G401 (cell line): ENCODE results near the gene XRCC2. TPM values are rescaled to one million over a fixed set of nuclear protein-coding genes. Genes with fewer than 3 reads are reported as not detected.
"Not testable (repeated sequence)": the region's sequence is repeated elsewhere in the genome, so short reads cannot be mapped to it uniquely, and the experiment has no call there.

Experiments used
- DNase-seq: peaks from one replicate; pipeline ENCODE4 v3.0.0-alpha.2; 2015; ENCODE audit warnings: low spot score
- in situ Hi-C: cut with HindIII; loops from 2 replicates; pipeline ENCODE4 v1.10.0; 2016; ENCODE audit warnings: low sequenced_read_pairs, mixed read lengths
- total RNA-seq: library from RNA; depleted of rRNA; stranded (reverse); fragments of >200 nt; shearing (Covaris generic); gene quantifications from 2 replicates; pipeline ENCODE4 v1.2.3, GENCODE V29; 2014; rRNA removed

The XRCC2 gene
- 3.7 and 6.9 TPM in 2 replicates for total RNA-seq

- in situ Hi-C loops: no loop called here
- DNase-seq: peak; percentile 90
These were observed at the start of gene XRCC2 for GRCh38 chr7:152675759-152676636. Gene XRCC2, minus strand, starts transcription at chr7:152676141. Its CDS starts 62 bp downstream, at chr7:152676079.

DNA sequence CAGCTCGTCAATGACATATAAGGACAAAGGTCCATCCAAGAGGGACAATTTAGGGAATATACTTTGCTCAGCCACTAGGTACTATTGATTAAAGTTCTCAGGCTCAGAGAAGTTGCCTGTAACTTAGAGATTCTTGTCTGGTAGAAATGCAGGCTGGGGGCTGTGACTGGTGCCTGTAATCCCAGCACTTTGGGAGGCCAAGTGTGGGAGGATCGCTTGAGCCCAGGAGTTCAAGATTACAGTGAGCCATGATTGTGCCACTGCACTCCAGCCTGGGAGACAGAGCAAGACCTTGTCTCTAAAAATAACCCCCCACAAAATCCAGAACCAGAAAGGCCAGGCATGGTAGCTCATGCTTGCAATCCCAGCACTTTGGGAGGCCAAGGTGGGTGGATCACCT, 47.4 kb upstream of the XRCC2 start:
- no peak for DNase-seq
- in situ Hi-C loops: no loop called here

DNA sequence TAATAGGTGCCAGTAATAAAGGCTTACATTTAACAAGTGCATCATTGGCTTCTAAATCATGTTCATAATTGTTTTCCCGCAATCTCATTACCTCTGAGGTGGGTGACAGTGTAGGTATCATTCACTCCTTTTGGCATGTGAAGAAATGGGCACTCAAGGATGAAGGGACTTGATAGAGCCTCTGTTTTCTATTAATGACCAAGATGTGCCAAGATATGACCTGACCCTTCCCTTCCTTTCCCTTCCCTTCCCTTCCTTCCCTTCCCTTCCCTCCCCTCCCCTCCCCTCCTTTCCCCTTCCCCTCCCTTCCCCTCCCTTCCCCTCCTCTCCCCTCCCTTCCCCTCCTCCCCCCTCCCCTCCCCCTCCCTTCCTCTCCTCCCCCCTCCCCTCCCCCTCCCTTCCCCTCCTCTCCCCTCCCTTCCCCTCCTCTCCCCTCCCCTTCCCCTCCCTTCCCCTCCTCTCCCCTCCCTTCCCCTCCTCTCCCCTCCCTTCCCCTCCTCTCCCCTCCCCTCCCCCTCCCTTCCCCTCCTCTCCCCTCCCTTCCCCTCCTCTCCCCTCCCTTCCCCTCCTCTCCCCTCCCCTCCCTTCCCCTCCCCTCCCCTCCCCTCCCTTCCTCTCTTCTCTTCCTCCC, 36.6 kb upstream of the XRCC2 start:
- in situ Hi-C loops, DNase-seq: not testable (repeated sequence)

DNA sequence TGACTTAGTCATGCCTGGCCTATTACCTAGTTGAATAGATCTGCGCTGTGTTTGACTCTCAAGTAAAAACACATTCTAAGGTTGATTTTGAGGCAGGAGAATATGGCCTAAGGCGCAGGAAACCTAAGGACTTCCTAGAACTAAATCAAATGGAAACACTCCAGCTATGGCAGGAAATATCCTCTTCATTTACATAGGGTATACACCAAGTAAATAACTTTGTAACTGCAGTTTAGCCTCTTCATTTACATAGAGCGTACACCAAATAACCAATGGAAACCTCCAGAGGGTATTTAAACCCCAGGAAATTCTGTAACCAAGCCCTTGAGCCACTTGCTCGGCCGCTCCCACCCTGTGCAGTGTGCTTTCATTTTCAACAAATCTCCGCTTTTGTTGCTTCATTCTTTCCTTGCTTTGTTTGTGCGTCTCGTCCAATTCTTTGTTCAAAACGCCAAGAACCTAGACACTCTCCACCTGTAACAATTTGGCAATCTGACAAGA, 35.6 kb upstream of the XRCC2 start:
- in situ Hi-C loops: no loop called here

DNA sequence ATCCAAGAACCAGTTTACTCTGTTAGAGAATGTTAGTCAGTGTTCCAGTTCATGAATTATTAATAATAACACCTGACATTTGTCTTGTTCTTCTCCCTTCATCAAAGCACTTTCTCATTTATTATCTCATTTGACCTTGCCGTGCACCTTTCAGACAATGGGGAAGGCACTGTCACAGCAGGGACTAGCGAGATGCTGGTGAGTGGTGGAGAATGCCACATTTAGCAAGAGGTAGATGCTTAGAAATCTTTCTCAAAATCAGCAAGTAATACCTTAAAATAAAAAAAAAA, 34.2 kb upstream of the XRCC2 start:
- in situ Hi-C loops: no loop called here

More for the DNA sequence above, 35.6 kb upstream of the XRCC2 start:
- no peak for DNase-seq

DNA sequence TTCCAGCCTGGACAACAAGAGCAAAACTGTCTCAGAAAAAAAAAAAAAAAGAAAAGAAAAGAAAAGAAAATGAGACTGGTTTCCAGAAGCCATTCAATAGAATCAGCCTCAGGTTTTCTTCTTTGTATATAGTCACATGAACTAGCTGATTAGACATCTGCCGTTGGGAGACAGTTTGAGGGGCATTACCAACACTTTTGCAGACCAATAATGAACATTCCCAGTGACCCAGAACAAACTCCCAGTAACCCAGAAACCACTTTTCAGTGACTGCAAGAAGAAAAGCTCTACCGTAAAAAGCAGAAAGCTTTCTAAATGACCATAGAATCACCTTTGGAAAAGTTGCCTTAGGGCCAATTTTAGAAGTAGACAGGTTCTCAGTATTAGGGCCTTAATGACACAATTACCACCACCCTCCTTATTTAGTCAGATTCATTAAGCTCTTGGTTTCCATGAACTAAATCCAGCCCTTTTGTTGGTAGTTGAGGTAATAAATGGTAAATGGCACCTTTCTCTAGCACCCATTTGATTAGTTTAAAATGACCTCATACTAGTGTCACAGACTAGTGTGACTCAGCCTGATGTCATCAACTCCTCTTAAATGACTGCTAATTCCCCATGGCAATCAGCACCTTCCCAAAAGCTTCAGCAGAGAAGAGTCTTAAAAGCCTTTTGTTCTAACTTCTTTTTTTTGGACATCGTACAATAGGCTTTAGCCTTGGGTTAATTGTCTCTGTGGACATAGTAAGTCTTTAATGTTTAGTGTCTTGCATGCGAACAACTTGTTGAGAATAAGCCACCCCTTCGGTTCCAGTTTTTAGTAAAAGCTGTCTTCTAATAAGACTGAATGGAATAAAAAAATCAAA, 33.6 kb upstream of the XRCC2 start:
- in situ Hi-C loops: no loop called here
- no peak for DNase-seq

More for the DNA sequence above, 34.2 kb upstream of the XRCC2 start:
- no peak for DNase-seq

DNA sequence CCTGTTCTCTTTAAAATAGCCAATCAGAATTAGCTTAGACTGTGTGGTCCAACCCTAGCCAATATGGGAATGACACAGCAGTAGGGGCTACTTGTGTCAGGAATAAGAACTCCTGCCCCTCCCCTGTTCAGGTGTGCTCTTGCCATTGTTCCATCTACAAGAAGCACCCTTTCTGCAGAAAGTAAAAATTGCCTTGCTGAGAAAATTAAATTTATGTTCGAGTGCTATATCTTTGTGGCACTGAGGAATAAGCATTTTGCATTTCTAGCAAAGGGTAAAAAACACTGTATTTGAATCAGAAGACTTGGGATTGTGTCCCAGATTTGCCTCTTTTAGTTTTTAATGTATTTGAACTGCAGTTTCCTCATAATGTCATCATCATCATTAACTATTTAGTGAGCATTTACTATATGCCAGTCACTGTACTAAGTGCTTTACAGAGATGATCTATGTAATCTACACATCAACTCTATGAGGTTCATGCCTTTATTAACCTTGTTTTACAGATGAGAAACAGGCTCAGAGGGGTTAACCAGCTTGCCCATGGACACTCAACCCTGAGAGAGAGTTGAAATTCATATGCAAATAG, 28.9 kb upstream of the XRCC2 start:
- no peak for DNase-seq
- in situ Hi-C loops: no loop called here

- DNase-seq: no peak
- in situ Hi-C loops: no loop called here
These were observed 23.1 kb upstream of the XRCC2 start for GRCh38 chr7:152699079-152699478.

- in situ Hi-C loops, DNase-seq: not testable (repeated sequence)
These were observed 21.5 kb upstream of the XRCC2 start for GRCh38 chr7:152697268-152697974.

GRCh38 chr7:152692196-152692595, 16.3 kb upstream of the XRCC2 start:
- DNase-seq, in situ Hi-C loops: not testable (repeated sequence)

DNA sequence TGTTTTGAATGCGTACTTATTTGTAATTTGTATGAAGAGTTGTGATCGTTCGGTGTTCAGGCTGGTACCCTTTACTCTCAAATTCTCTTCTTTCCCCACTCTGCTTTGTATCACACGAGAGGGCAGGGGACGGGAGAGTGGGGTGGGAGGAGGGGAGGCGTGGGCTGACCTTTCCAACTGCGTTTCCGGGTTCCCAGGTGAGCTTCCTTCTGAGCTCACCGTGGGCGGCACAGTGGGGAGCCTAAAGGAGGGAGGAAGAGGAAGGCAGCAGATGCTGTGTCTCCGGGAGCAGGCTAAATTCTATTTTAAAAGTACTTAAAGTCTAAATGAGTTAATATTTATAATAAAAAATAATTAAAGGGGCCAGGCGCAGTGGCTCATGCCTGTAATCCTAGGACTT, 7.4 kb upstream of the XRCC2 start:
- in situ Hi-C loops: no loop called here
- DNase-seq: no peak

DNA sequence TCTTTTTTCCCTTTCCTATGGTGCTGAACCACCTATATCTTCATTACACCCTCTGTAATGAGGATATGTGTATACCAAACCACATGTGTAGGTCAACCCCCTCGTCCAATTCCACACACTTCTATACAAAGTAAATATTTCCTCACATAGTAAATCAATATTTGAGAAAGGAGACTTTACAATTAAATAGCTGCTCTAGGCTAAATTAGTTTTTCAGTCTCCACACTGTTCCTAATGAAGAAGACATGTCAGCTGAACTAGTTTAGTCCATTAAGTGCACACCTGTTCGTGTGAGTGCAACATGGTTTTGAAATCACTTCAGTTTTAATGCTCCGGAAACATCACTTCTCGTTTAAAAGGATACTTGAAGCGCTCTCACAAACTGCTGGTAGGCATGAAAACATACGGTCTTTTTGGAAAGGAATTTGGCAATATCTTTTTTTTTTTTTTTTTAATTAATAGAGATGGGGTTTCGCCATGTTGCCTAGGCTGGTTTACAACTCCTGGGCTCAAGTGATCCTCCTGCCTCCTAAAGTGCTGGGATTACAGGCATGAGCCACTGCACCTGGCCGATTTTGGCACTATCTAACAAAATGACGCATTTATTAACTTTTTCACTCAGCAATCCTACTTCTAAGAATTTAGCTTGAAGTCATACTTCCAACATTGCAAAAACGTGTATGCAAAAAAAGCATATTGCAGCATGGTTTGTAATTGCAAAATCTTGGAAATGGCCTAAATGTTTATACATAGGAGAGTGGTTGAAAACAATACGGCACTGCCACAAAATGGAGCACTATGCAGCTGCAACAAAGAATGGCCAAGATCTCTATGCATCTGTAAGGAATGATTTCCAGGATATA, 2.1 kb upstream of the XRCC2 start:
- DNase-seq: no peak

GRCh38 chr7:152674860-152675758, 832 bp downstream of the XRCC2 start:
- DNase-seq: no peak
- in situ Hi-C loops: no loop called here

More for the DNA sequence above, 2.1 kb upstream of the XRCC2 start:
- in situ Hi-C loops: no loop called here

DNA sequence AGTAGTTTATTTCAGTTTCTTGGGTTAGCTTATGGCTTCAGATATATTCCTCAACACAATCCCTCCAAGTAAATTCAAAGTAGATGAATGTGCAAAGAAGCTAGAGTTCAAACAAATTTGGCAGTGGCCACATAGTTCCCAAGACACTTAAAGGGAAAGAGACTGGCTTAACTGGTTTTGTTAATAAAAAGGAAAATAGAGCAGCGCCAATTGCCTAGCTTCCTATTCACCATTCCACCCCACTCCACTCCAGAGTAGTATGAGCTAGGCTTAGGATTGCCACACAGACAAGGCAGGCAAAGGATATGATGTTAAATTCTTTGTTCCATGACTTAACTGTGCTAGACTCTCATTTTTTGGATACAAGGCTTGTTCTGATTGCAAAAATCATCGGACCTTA, 2.0 kb downstream of the XRCC2 start:
- in situ Hi-C loops: no loop called here
- DNase-seq: no peak

GRCh38 chr7:152672626-152673025, 3.3 kb downstream of the XRCC2 start:
- in situ Hi-C loops: no loop called here
- DNase-seq: no peak

GRCh38 chr7:152669758-152670157, 6.2 kb downstream of the XRCC2 start:
- DNase-seq: no peak
- in situ Hi-C loops: no loop called here

DNA sequence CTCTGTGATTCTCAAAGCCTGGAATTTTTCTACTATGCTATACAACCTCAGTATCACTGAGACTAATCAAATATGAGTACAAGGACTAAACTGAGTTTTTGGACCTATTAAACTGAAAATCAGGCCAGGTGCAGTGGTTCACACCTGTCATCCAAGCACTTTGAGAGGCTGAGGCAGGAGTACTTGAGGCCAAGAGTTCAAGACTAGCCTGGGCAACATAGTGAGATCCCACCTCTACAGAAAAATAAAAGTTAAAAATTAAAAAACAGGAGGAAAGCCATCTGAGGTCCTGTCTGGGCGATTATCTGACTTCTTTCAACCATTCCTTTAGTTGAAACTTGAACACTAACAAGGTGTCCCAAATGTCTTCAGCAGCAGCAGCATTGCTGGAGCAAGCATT, 7.0 kb downstream of the XRCC2 start:
- in situ Hi-C loops: no loop called here
- DNase-seq: no peak
